ENCODE results near the gene USF1. TPM values are rescaled to one million over a fixed set of nuclear protein-coding genes. Genes with fewer than 3 reads are reported as not detected.

USF1 gene
- total RNA-seq, 6 experiments from 2014 or later: 25.5 to 34.3 (median 28.1) TPM

DNA sequence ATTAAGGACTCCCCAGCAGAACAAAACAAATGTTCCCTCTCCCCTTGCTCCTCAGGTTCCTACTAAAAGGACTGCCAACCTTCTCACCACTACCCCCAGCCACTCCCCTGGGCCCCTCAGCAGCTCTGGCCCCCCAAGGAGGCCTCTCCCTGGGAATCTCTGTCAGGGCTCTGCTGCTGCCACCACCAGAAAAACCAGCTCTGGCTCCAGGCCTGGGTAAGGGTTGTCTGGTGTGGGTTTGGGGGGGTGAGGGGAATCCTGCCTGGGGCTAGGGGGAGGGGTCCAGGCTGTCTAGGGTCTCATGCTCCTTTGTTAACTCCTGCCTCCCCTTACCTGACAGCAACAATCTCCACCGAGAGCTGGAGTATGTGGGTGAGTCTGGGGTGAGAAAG, 38.8 kb upstream of the USF1 start:
- Histone ChIP-seq H3K27me3 (no peaks in the 10 kb centered on the region), H3K4me1 (no peaks in the 10 kb centered on the region), H3K4me3 (no peak overlapping the region), H3K9me3 (no peaks in the 10 kb centered on the region), H3K27ac (no peak overlapping the region), H3K36me3 (no peaks in the 10 kb centered on the region)
- no CpG with 5 or more reads among the region's 1 CpG for WGBS (ENCODE audit: insufficient coverage, low coverage, low lambda C conversion rate, missing lambda C conversion rate)
- DNase-seq (no peak), ATAC-seq (no peak)
- no peak for TF ChIP-seq POLR2A (IDR thresholded peaks at IDR 0.05)
- TF ChIP-seq, protein P1, sequence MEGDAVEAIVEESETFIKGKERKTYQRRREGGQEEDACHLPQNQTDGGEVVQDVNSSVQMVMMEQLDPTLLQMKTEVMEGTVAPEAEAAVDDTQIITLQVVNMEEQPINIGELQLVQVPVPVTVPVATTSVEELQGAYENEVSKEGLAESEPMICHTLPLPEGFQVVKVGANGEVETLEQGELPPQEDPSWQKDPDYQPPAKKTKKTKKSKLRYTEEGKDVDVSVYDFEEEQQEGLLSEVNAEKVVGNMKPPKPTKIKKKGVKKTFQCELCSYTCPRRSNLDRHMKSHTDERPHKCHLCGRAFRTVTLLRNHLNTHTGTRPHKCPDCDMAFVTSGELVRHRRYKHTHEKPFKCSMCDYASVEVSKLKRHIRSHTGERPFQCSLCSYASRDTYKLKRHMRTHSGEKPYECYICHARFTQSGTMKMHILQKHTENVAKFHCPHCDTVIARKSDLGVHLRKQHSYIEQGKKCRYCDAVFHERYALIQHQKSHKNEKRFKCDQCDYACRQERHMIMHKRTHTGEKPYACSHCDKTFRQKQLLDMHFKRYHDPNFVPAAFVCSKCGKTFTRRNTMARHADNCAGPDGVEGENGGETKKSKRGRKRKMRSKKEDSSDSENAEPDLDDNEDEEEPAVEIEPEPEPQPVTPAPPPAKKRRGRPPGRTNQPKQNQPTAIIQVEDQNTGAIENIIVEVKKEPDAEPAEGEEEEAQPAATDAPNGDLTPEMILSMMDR (IDR thresholded peaks at IDR 0.05): no peak
- intact Hi-C loops (cut with DNase I): no loop called here

DNA sequence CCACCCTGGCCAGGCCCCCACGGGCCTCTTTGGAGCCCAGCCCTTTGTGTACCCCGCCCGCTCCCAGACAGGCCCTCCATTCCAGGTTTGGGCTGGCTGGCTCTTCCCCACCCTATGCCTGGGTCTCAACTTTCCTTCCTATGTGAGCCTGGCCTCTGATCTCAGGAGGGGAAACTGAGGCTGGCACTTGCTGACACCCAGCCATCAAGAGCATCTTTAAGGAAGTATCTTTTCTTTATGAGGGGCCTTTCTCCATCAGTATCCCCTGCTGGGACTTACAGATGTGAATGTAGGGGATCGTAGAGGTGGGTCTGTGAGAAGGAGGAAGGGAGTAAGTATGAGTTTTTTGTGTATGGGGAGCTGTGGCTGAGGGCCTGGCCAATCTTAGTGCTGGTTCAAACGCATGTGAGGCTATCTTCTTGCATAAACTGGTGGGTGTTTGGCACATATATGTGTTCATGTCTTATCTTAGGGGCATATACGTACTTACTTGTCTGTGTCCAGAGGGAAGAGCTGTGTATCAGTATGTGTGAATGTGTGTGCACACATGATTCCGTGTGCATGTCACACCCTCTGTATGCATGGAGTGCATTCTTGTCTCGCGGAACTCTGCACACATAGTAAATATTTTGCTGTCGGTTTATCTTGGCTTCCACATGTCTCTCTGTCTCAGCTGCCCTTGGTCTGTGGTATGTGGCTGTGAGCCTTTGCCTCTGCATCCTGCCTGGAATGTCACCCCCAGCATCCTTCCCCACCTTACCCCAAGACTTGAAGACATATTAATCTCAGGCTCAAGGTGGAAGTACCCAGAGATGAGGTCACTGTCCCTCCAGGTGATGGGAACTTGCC, 38.2 kb upstream of the USF1 start:
- H3K4me1 ChIP-seq: no peaks in the 10 kb centered on the region
- no peaks in the 10 kb centered on the region for H3K9me3 ChIP-seq
- no peak overlapping the region for H3K27ac ChIP-seq
- no peaks in the 10 kb centered on the region for H3K27me3 ChIP-seq
- ATAC-seq (no peak), DNase-seq (no peak)
- H3K36me3 ChIP-seq: no peaks in the 10 kb centered on the region
- H3K4me3 ChIP-seq: no peak overlapping the region
- intact Hi-C loops (cut with DNase I): no loop called here
- TF ChIP-seq, protein P1 (IDR thresholded peaks at IDR 0.05): no peak
- no peak for TF ChIP-seq POLR2A (IDR thresholded peaks at IDR 0.05)
- 64% methylated on average over 2 of the region's 10 CpGs for WGBS (ENCODE audit: insufficient coverage, low coverage, low lambda C conversion rate, missing lambda C conversion rate)

DNA sequence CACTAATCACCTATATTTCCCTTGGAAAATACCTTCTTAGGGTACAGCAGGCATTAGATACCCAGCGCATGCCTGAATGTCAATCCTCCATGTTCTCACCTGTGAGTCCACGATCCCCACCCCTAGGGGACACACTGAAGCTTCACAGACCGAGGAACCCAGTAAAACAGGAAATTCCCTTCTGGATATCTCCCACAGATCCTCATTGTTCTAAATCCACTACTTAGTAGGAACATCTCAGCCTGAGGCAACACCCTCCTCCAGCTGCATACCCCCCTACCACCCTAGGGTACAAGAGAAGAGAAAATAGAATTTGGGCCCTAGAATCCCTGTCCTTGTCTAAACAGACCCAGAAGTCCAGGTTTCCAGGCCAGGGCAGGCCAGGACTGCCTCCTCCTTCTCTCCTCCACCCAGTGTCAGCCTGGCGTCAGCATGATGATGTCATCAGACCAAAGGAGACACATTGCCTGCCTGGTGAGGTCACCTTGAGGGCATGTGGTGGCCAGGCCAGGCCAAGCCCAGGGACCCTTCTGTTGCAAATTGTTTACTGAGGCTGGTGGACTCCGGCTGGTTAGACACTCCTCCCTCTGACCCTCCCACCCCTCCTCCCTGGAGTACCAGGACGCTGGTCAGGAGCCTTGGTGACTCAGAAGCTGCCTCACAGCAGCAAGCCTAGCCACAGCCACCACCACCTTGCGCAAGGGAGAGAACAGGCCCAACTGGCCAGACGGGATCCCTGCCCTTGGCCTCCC, 37.4 kb upstream of the USF1 start:
- DNase-seq (peak in 1 of 3 donors; percentile 70), ATAC-seq (peak; percentile 40 to 90 (median 60))
- H3K4me1 ChIP-seq: no peaks in the 10 kb centered on the region
- no peaks in the 10 kb centered on the region for H3K36me3 ChIP-seq
- intact Hi-C loops (cut with DNase I): no loop called here
- no peaks in the 10 kb centered on the region for H3K9me3 ChIP-seq
- H3K4me3 ChIP-seq: no peak overlapping the region
- 47% methylated on average over 5 of the region's 8 CpGs for WGBS (ENCODE audit: insufficient coverage, low coverage, low lambda C conversion rate, missing lambda C conversion rate)
- no peak overlapping the region for H3K27ac ChIP-seq
- H3K27me3 ChIP-seq: no peaks in the 10 kb centered on the region
- TF ChIP-seq POLR2A (IDR thresholded peaks at IDR 0.05): no peak
- TF ChIP-seq, protein P1 (IDR thresholded peaks at IDR 0.05): no peak

DNA sequence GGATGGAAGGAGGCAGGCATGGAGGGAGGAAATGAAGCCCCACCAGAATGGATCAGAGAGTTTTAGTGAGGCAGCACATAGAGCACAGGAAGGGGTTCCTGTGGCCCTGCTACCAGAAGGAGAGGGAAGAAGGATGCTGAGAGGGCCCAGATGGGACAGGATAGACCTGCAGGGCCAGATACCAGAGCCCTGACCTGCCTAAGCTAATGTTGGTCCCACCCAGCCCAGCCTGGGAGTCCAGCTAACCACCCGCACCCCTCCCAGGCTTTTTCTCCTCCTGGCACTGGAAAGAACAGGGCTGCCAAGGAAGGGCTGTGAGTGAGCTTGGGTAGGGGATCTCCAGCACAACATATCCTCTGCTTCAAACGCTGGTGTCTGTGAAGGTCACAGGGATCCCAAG, 36.7 kb upstream of the USF1 start:
- Histone ChIP-seq H3K4me1 (no peaks in the 10 kb centered on the region), H3K4me3 (no peak overlapping the region), H3K36me3 (no peaks in the 10 kb centered on the region), H3K27me3 (no peaks in the 10 kb centered on the region), H3K9me3 (no peaks in the 10 kb centered on the region), H3K27ac (no peak overlapping the region)
- DNase-seq (no peak), ATAC-seq (no peak)
- TF ChIP-seq, protein P1 (IDR thresholded peaks at IDR 0.05): no peak
- TF ChIP-seq POLR2A (IDR thresholded peaks at IDR 0.05): no peak
- no CpG with 5 or more reads among the region's 2 CpGs for WGBS (ENCODE audit: insufficient coverage, low coverage, low lambda C conversion rate, missing lambda C conversion rate)
- intact Hi-C loops (cut with DNase I): no loop called here

All from right lobe of liver (tissue), 6 donors.